Measurements from ENCODE around the gene PEPD.

PEPD gene

DNA sequence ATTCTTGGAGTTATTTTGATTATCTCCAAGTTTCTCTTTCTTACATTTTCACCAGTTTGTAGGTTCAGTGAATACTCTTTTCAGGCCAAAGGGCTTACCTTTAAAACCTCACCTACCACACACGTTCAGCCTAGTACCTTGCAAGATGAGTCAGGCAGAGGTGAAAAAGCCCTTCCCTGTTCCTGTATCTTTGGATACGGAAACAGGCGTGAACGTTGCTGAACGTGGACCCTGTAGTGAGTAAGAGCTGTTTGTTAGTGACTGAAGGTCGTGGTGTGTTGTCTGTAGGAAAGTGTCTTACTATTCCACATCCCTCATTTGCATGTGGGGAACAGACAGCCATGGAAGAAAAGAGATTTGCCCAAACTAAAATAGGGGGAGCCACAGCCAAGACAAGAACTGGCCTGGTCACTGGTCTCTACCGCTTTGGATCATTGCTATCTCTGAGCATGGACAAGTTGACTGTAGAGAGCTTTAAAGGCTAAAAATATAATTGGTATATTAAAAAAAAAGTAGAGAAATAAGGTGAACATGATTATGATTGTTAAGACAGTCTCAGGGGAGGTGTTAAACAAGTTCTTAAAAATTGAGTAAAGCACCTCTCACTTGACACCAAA, 144.5 kb downstream of the PEPD start:
- TF ChIP-seq CTCF (IDR thresholded peaks at IDR 0.05): no peak
- intact Hi-C loops (cut with DNase I; ENCODE audit: low total_unique reads): no loop called here
- H3K4me3 ChIP-seq: no peak overlapping the region
- H3K4me1 ChIP-seq: peaks cover 0 to 37% (median 16%) of the 10 kb centered on the region in 4 donors
- DNase-seq: no peak
- H3K27ac ChIP-seq: no peak overlapping the region
- H3K27me3 ChIP-seq: no peaks in the 10 kb centered on the region
- no peaks in the 10 kb centered on the region for H3K9me3 ChIP-seq
- H3K36me3 ChIP-seq: peaks cover 0 to 13% (median 8%) of the 10 kb centered on the region in 3 donors

- intact Hi-C loops (cut with DNase I; ENCODE audit: low total_unique reads): no loop called here
- no peak overlapping the region for H3K27ac ChIP-seq
- no peak overlapping the region for H3K4me3 ChIP-seq
- DNase-seq: peak; percentile 74 to 84
- no peaks in the 10 kb centered on the region for H3K27me3 ChIP-seq
- no peak for TF ChIP-seq CTCF (IDR thresholded peaks at IDR 0.05)
- peaks cover 0 to 37% (median 16%) of the 10 kb centered on the region in 4 donors for H3K4me1 ChIP-seq
- no peaks in the 10 kb centered on the region for H3K9me3 ChIP-seq
- H3K36me3 ChIP-seq: peaks cover 0 to 13% (median 4%) of the 10 kb centered on the region in 3 donors
Observed at GRCh38 chr19:33376423-33376822, 145.2 kb downstream of the PEPD start.

- Histone ChIP-seq H3K4me1 (peaks cover 0 to 37% (median 16%) of the 10 kb centered on the region in 4 donors), H3K27me3 (no peaks in the 10 kb centered on the region), H3K36me3 (peaks cover 0 to 9% (median 0%) of the 10 kb centered on the region in 3 donors), H3K4me3 (no peak overlapping the region), H3K27ac (peak overlapping the region in 1 of 2 donors; percentile 4), H3K9me3 (no peaks in the 10 kb centered on the region)
- no peak for TF ChIP-seq CTCF (IDR thresholded peaks at IDR 0.05)
- no peak for DNase-seq
- intact Hi-C loops (cut with DNase I; ENCODE audit: low total_unique reads): no loop called here
Observed at GRCh38 chr19:33375837-33376159, 145.8 kb downstream of the PEPD start.

GRCh38 chr19:33375156-33375836, 146.3 kb downstream of the PEPD start:
- DNase-seq: no peak
- intact Hi-C loops (cut with DNase I; ENCODE audit: low total_unique reads): no loop called here
- Histone ChIP-seq H3K27me3 (no peaks in the 10 kb centered on the region), H3K27ac (peak overlapping the region in 1 of 2 donors; percentile 4), H3K4me3 (peak overlapping the region; percentile 76 to 83), H3K9me3 (no peaks in the 10 kb centered on the region), H3K4me1 (peaks cover 0 to 37% (median 16%) of the 10 kb centered on the region in 4 donors), H3K36me3 (peaks cover 0 to 9% (median 0%) of the 10 kb centered on the region in 3 donors)
- TF ChIP-seq CTCF (IDR thresholded peaks at IDR 0.05): no peak

- Histone ChIP-seq H3K27ac (peak overlapping the region; percentile 92 to 95), H3K4me3 (peak overlapping the region; percentile 76 to 83), H3K9me3 (no peaks in the 10 kb centered on the region), H3K36me3 (peaks cover 0 to 4% (median 0%) of the 10 kb centered on the region in 3 donors), H3K4me1 (peaks cover 0 to 37% (median 16%) of the 10 kb centered on the region in 4 donors), H3K27me3 (no peaks in the 10 kb centered on the region)
- TF ChIP-seq CTCF (IDR thresholded peaks at IDR 0.05): no peak
- no peak for DNase-seq
- intact Hi-C loops (cut with DNase I; ENCODE audit: low total_unique reads): no loop called here
Observed at GRCh38 chr19:33374236-33374714, 147.3 kb downstream of the PEPD start.
